Hepatocyte (in vitro differentiated cells): ENCODE data around the gene CERK. TPM values are rescaled to one million over a fixed set of nuclear protein-coding genes. Genes with fewer than 3 reads are reported as not detected.
A peak's percentile ranks its signal among the peaks of the same experiment; 100 is the strongest.

ENCODE experiments used
- DNase-seq: peaks from one replicate; pipeline ENCODE4 v3.0.0-alpha.2; 2016; ENCODE audit warnings: low spot score
- H2AFZ ChIP-seq: fragments of 200-600 bp; sonication (generic); 2 replicates; pipeline ENCODE4 v1.6.0; 2016; ENCODE audit warnings: antibody characterized with exemption, mild to moderate bottlenecking
- H3K27ac ChIP-seq: fragments of 200-600 bp; sonication (generic); 2 replicates; pipeline ENCODE4 v1.5.1; 2016; ENCODE audit warnings: mild to moderate bottlenecking
- H3K27me3 ChIP-seq: fragments of 200-600 bp; sonication (generic); 2 replicates; pipeline ENCODE4 v1.6.1; 2016
- H3K36me3 ChIP-seq: fragments of 200-600 bp; sonication (generic); replicated peaks from 2 replicates; pipeline ENCODE4 v1.5.1; 2016; ENCODE audit warnings: low read depth; ENCODE audit not compliant: insufficient read depth
- H3K4me1 ChIP-seq: fragments of 200-600 bp; sonication (generic); 2 replicates; pipeline ENCODE4 v1.5.1; 2016; ENCODE audit warnings: mild to moderate bottlenecking, moderate library complexity; ENCODE audit not compliant: insufficient read depth
- H3K4me2 ChIP-seq: fragments of 200-600 bp; sonication (generic); 2 replicates; pipeline ENCODE4 v1.6.0; 2016
- H3K4me3 ChIP-seq: fragments of 200-600 bp; sonication (generic); 2 replicates; pipeline ENCODE4 v1.5.1; 2016; ENCODE audit warnings: mild to moderate bottlenecking
- H3K79me2 ChIP-seq: fragments of 200-600 bp; sonication (generic); 2 replicates; pipeline ENCODE4 v1.6.0; 2017; ENCODE audit warnings: mild to moderate bottlenecking
- H3K9me2 ChIP-seq: fragments of 200-600 bp; sonication (generic); replicated peaks from 2 replicates; pipeline ENCODE4 v1.6.0; 2017; ENCODE audit warnings: mild to moderate bottlenecking; ENCODE audit not compliant: insufficient read depth
- H3K9me3 ChIP-seq: fragments of 200-600 bp; sonication (generic); 2 replicates; pipeline ENCODE4 v1.5.1; 2016; ENCODE audit warnings: low read depth, mild to moderate bottlenecking
- H4K20me1 ChIP-seq: fragments of 200-600 bp; sonication (generic); 2 replicates; pipeline ENCODE4 v1.6.0; 2016; ENCODE audit warnings: mild to moderate bottlenecking; ENCODE audit not compliant: insufficient read depth, poor library complexity, severe bottlenecking
- EZH2 ChIP-seq: fragments of 200-600 bp; sonication (generic); IDR thresholded peaks from 2 replicates; pipeline ENCODE4 v1.6.1; 2016; ENCODE audit warnings: antibody characterized with exemption, mild to moderate bottlenecking, borderline replicate concordance
- EZH2phosphoT487 ChIP-seq: fragments of 200-600 bp; sonication (generic); IDR thresholded peaks from one replicate; pipeline ENCODE4 v1.6.1; 2018; ENCODE audit warnings: antibody characterized with exemption, mild to moderate bottlenecking, low read depth, moderate library complexity; ENCODE audit not compliant: unreplicated experiment, severe bottlenecking
- WGBS: methylation state at CpG from one replicate; pipeline ENCODE4 v1.1.6; 2016; ENCODE audit warnings: low lambda C conversion rate; ENCODE audit errors: missing lambda C conversion rate; 5-methylcytosine and 5-hydroxymethylcytosine counted together
- polyA plus RNA-seq: library from polyadenylated mRNA; unstranded; fragments of >200 nt; fragmentation: Nextera tagmentation; extraction: Ambion mirVana; gene quantifications from 2 replicates; pipeline ENCODE4 v1.2.1, GENCODE V29; 2016
- total RNA-seq: library from RNA; depleted of rRNA; stranded (reverse); fragments of >200 nt; gene quantifications from 2 replicates; pipeline ENCODE4 v1.2.3, GENCODE V29; 2014
- TF ChIP-seq, protein P1 (sequence below): fragments of 200-600 bp; sonication (generic); IDR thresholded peaks from 2 replicates; pipeline ENCODE4 v1.5.1; 2016; ENCODE audit warnings: antibody characterized with exemption, mild to moderate bottlenecking; ENCODE audit not compliant: poor library complexity

The CERK gene
- total and polyA plus RNA-seq, 2 experiments from 2014 or later, result 38.6 to 59.0 TPM

DNA sequence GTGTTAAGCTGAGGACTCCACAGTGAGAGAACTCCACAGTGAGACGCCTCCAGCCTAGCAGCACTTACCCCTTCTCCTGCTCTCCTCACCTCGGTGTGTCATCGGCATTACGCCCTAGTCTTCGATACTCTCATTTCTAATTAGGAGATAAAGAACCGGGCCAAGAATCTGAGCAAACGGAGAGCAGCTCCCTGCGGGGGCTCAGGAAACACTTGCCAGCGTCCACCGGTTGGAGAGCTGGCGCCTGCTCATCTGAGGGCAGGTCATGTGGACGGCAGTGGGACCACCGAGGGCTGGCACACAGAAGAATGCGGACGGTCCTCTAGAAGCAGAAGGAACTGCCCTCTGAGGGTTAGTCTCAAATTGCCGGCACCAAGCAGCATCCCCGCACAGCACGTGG lies 13.0 kb downstream of the CERK start:
- Histone ChIP-seq H3K27me3 (no peaks in the 10 kb centered on the region), H3K4me3 (no peak overlapping the region), H3K4me1 (peaks cover 28% of the 10 kb centered on the region), H3K27ac (no peak overlapping the region), H3K79me2 (peaks cover 80% of the 10 kb centered on the region), H3K4me2 (no peak overlapping the region), H3K9me3 (no peaks in the 10 kb centered on the region), H4K20me1 (peaks cover 68% of the 10 kb centered on the region), H2AFZ (no peak overlapping the region), H3K9me2 (no peaks in the 10 kb centered on the region), H3K36me3 (no peaks in the 10 kb centered on the region)
- 86% methylated on average over 18 of the region's 18 CpGs for WGBS
- DNase-seq, result no peak
- TF ChIP-seq, protein P1, sequence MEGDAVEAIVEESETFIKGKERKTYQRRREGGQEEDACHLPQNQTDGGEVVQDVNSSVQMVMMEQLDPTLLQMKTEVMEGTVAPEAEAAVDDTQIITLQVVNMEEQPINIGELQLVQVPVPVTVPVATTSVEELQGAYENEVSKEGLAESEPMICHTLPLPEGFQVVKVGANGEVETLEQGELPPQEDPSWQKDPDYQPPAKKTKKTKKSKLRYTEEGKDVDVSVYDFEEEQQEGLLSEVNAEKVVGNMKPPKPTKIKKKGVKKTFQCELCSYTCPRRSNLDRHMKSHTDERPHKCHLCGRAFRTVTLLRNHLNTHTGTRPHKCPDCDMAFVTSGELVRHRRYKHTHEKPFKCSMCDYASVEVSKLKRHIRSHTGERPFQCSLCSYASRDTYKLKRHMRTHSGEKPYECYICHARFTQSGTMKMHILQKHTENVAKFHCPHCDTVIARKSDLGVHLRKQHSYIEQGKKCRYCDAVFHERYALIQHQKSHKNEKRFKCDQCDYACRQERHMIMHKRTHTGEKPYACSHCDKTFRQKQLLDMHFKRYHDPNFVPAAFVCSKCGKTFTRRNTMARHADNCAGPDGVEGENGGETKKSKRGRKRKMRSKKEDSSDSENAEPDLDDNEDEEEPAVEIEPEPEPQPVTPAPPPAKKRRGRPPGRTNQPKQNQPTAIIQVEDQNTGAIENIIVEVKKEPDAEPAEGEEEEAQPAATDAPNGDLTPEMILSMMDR, result no peak
- TF ChIP-seq EZH2phosphoT487 (no peak), EZH2 (no peak)

DNA sequence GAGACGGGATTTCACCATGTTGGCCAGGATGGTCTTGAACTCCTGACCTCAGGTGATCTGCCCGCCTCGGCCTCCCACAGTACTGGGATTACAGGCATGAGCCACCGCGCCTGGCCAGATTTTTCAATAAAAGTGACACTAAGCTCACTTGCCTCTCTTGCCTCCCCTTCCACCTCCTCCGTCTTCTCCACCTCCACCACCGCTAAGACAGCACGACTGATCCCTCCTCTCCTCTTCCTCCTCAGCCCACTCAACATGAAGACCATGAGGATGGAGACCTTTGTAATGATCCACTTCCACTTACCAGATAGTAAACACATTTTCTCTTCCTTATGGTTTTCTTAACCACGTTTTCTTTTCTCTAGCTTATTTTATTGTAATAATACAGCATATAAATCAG lies 14.2 kb downstream of the CERK start:
- Histone ChIP-seq H4K20me1 (peaks cover 58% of the 10 kb centered on the region), H3K27me3 (no peaks in the 10 kb centered on the region), H3K9me3 (no peaks in the 10 kb centered on the region), H3K27ac (no peak overlapping the region), H3K4me1 (peaks cover 26% of the 10 kb centered on the region), H3K4me2 (no peak overlapping the region), H3K79me2 (peaks cover 70% of the 10 kb centered on the region), H3K36me3 (no peaks in the 10 kb centered on the region), H3K4me3 (no peak overlapping the region), H2AFZ (no peak overlapping the region), H3K9me2 (no peaks in the 10 kb centered on the region)
- 97% methylated on average over 9 of the region's 9 CpGs for WGBS
- TF ChIP-seq, protein P1, result no peak
- no peak for DNase-seq

DNA sequence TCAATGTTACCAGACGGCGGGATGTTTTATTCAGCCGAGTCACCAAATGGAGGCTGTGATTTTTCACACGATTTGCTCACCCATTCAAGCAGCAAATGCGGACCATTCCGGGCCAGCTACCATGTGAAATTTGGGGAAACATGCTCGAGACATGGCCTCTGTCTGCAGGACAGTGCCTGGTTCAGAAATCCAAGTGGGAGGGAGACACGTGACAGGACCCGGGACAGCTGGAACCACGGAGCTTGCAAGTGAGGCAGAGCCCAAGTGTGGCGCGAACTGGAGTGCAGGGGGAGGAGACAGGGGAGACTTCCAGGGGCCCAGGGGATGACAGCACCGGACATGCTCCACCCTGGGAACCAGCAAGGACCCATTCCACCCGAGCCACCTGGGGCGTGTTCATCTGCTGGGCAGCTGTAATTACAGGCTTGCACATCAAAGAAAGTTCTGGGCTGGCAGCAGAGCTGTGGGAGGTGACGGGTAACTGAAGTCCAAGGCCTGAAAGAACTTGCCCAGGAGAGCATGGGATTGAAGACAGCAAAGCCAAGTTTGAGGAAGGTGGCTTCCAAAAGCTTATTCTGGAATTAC lies 16.5 kb downstream of the CERK start:
- WGBS, result 89% methylated on average over 16 of the region's 16 CpGs
- Histone ChIP-seq H2AFZ (no peak overlapping the region), H3K4me3 (no peak overlapping the region), H3K79me2 (peaks cover 47% of the 10 kb centered on the region), H3K27ac (no peak overlapping the region), H3K27me3 (no peaks in the 10 kb centered on the region), H3K4me2 (no peak overlapping the region), H3K4me1 (peaks cover 10% of the 10 kb centered on the region), H3K9me3 (no peaks in the 10 kb centered on the region), H4K20me1 (peaks cover 41% of the 10 kb centered on the region), H3K36me3 (no peaks in the 10 kb centered on the region), H3K9me2 (no peaks in the 10 kb centered on the region)
- peak; percentile 2 for DNase-seq
- TF ChIP-seq EZH2phosphoT487 (no peak), EZH2 (no peak)
- TF ChIP-seq, protein P1, result no peak

GRCh38 chr22:46719921-46720320 lies 18.1 kb downstream of the CERK start:
- no peaks in the 10 kb centered on the region for H3K36me3 ChIP-seq
- H4K20me1 ChIP-seq, result peaks cover 25% of the 10 kb centered on the region
- H3K4me2 ChIP-seq, result no peak overlapping the region
- H2AFZ ChIP-seq, result no peak overlapping the region
- H3K27ac ChIP-seq, result no peak overlapping the region
- H3K4me3 ChIP-seq, result no peak overlapping the region
- no peaks in the 10 kb centered on the region for H3K9me2 ChIP-seq
- TF ChIP-seq EZH2phosphoT487 (no peak), EZH2 (no peak)
- TF ChIP-seq, protein P1, result no peak
- peaks cover 30% of the 10 kb centered on the region for H3K79me2 ChIP-seq
- H3K9me3 ChIP-seq, result no peaks in the 10 kb centered on the region
- H3K4me1 ChIP-seq, result no peaks in the 10 kb centered on the region
- DNase-seq, result no peak
- no peaks in the 10 kb centered on the region for H3K27me3 ChIP-seq
- WGBS, result 97% methylated on average over 11 of the region's 11 CpGs
